DMS 273 (cell line): ENCODE measurements around the gene PRPSAP1.
A peak's percentile ranks its signal among the peaks of the same experiment; 100 is the strongest.

Source experiments
- DNase-seq: peaks from one replicate; lab custom pipeline; 2025; ENCODE audit not compliant: unreplicated experiment; lab: John Stamatoyannopoulos, UW

PRPSAP1 gene

GRCh38 chr17:76353599-76354316, at the start of gene PRPSAP1:
Gene PRPSAP1, minus strand, starts transcription at chr17:76353916. Its CDS starts 213 bp downstream, at chr17:76353703.
- DNase-seq: peak; percentile 96

GRCh38 chr17:76402711-76403110, 49.0 kb upstream of the PRPSAP1 start:
- DNase-seq: no peak

GRCh38 chr17:76399175-76400172, 45.8 kb upstream of the PRPSAP1 start:
- no peak for DNase-seq

- DNase-seq: no peak
These were observed 44.9 kb upstream of the PRPSAP1 start for GRCh38 chr17:76398523-76399174.

- peak; percentile 94 for DNase-seq
These were observed 44.2 kb upstream of the PRPSAP1 start for GRCh38 chr17:76397687-76398522.

- DNase-seq: no peak
These were observed 43.5 kb upstream of the PRPSAP1 start for GRCh38 chr17:76397184-76397583.

- no peak for DNase-seq
These were observed 42.3 kb upstream of the PRPSAP1 start for GRCh38 chr17:76395980-76396379.

GRCh38 chr17:76394166-76394565, 40.5 kb upstream of the PRPSAP1 start:
- no peak for DNase-seq

- no peak for DNase-seq
These were observed 37.5 kb upstream of the PRPSAP1 start for GRCh38 chr17:76391200-76391715.

- DNase-seq: no peak
These were observed 36.3 kb upstream of the PRPSAP1 start for GRCh38 chr17:76390003-76390421.

GRCh38 chr17:76388966-76389888, 35.5 kb upstream of the PRPSAP1 start:
- DNase-seq: no peak

- no peak for DNase-seq
These were observed 33.5 kb upstream of the PRPSAP1 start for GRCh38 chr17:76386966-76387765.

GRCh38 chr17:76385892-76386786, 32.4 kb upstream of the PRPSAP1 start:
- DNase-seq: peak; percentile 93

GRCh38 chr17:76384987-76385891, 31.5 kb upstream of the PRPSAP1 start:
- peak; percentile 75 for DNase-seq

GRCh38 chr17:76384222-76384986, 30.7 kb upstream of the PRPSAP1 start, which contains the start of gene SPHK1:
Gene SPHK1, plus strand, starts transcription at chr17:76384609. Its CDS starts 1,036 bp downstream, at chr17:76385645.
- peak; percentile 94 for DNase-seq
